ENCODE results near the gene MTFR1L. TPM values are rescaled to one million over a fixed set of nuclear protein-coding genes. Genes with fewer than 3 reads are reported as not detected.

The MTFR1L gene
- total RNA-seq, 1 experiment from 2014 or later: 28.9 TPM

- H3K9me3 Mint-ChIP-seq: no peaks in the 10 kb centered on the region
- ChIA-PET CTCF (interaction anchor here (1.0 kb wide), 1 partner anchor 238 kb away, joined by 4 read pairs; no protein-coding TSS in a partner anchor), POLR2A (no interaction called here)
- H3K4me3 Mint-ChIP-seq: no peak overlapping the region
- no peak overlapping the region for H3K27ac Mint-ChIP-seq
- H3K27me3 Mint-ChIP-seq (ENCODE audit: low read depth): no peaks in the 10 kb centered on the region
- H3K4me1 Mint-ChIP-seq: peaks cover 11% of the 10 kb centered on the region
- ATAC-seq (no peak), DNase-seq (ENCODE audit: low spot score) (no peak)
- no peak for TF ChIP-seq ERG (CRISPR knock-in tag; IDR thresholded peaks at IDR 0.05)
- H3K36me3 Mint-ChIP-seq: peaks cover 14% of the 10 kb centered on the region; the same call in 1 of the 2 replicates
These were observed 6.6 kb upstream of the MTFR1L start for GRCh38 chr1:25813071-25813733.

GRCh38 chr1:25813734-25814471, 5.9 kb upstream of the MTFR1L start:
- ChIA-PET POLR2A (no interaction called here), CTCF (interaction anchor here (1.0 kb wide), 1 partner anchor 238 kb away, joined by 4 read pairs; no protein-coding TSS in a partner anchor)
- H3K4me1 Mint-ChIP-seq: peaks cover 18% of the 10 kb centered on the region
- no peak overlapping the region for H3K27ac Mint-ChIP-seq
- peaks cover 13% of the 10 kb centered on the region; the same call in 1 of the 2 replicates for H3K36me3 Mint-ChIP-seq
- no peaks in the 10 kb centered on the region for H3K27me3 Mint-ChIP-seq (ENCODE audit: low read depth)
- no peak for ATAC-seq
- no peak overlapping the region for H3K4me3 Mint-ChIP-seq
- DNase-seq (ENCODE audit: low spot score): no peak
- no peaks in the 10 kb centered on the region for H3K9me3 Mint-ChIP-seq
- TF ChIP-seq NR1H2 (CRISPR knock-in tag; IDR thresholded peaks at IDR 0.05): no peak
- TF ChIP-seq ZMAT4 (CRISPR knock-in tag; IDR thresholded peaks at IDR 0.05): no peak
- TF ChIP-seq ESRRA (CRISPR knock-in tag; IDR thresholded peaks at IDR 0.05; ENCODE audit: borderline replicate concordance): no peak
- TF ChIP-seq CREB1 (CRISPR knock-in tag; IDR thresholded peaks at IDR 0.05): no peak
- TF ChIP-seq MLX (CRISPR knock-in tag; IDR thresholded peaks at IDR 0.05): no peak
- TF ChIP-seq ZSCAN18 (CRISPR knock-in tag; IDR thresholded peaks at IDR 0.05): no peak
- no peak for TF ChIP-seq ZNF512 (CRISPR knock-in tag; IDR thresholded peaks at IDR 0.05; ENCODE audit: borderline replicate concordance)
- no peak for TF ChIP-seq ZNF416 (CRISPR knock-in tag; IDR thresholded peaks at IDR 0.05)
- TF ChIP-seq FOXP1 (CRISPR knock-in tag; IDR thresholded peaks at IDR 0.05; ENCODE audit: borderline replicate concordance): no peak
- no peak for TF ChIP-seq ZNF425 (CRISPR knock-in tag; conservative IDR thresholded peaks at IDR 0.05)
- no peak for TF ChIP-seq ETV6 (CRISPR knock-in tag; IDR thresholded peaks at IDR 0.05)
- TF ChIP-seq ZNF281 (CRISPR knock-in tag; IDR thresholded peaks at IDR 0.05): no peak
- TF ChIP-seq FOXP4 (CRISPR knock-in tag; IDR thresholded peaks at IDR 0.05): no peak
- no peak for TF ChIP-seq PRRX2 (CRISPR knock-in tag; IDR thresholded peaks at IDR 0.05)
- no peak for TF ChIP-seq MAX (CRISPR knock-in tag; IDR thresholded peaks at IDR 0.05)
- TF ChIP-seq ZNF219 (CRISPR knock-in tag; IDR thresholded peaks at IDR 0.05; ENCODE audit: borderline replicate concordance): no peak
- no peak for TF ChIP-seq IRF1 (CRISPR knock-in tag; IDR thresholded peaks at IDR 0.05)
